Measurements from ENCODE around the gene ANKH.

The ANKH gene

DNA sequence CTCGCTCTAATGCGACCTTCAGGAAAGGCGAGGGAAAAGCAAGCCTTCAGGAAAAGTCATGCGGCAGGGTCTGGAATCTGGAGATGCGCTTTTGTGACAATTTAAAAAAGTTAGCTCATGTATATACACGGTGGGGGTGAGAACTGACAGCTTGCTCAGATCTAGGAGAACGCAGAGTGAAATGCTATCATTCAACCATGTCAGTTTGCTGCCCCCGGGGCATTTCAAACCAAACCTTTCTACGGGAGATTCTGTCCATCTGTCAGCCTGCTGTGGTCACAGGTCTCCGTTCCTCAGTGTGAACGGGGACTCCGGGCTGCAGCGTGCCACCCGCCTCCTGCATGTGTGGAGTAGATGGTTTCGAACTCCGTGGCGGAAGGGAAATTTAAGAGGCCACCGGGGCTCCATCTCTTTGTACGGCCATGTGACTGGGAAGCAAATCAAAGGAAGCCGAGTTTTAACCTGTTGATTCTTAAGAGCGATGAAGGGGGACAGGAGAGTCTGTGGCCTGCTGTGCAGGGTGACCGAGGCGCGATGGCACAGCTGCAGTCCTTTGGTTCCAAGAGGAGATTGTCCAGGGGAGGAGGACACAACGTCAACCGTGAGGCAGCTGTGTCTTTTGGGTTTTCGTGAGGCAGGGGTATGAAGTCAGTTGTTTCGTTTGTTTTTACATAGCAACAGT is 161.1 kb downstream of the ANKH start:
- no peak for DNase-seq

DNA sequence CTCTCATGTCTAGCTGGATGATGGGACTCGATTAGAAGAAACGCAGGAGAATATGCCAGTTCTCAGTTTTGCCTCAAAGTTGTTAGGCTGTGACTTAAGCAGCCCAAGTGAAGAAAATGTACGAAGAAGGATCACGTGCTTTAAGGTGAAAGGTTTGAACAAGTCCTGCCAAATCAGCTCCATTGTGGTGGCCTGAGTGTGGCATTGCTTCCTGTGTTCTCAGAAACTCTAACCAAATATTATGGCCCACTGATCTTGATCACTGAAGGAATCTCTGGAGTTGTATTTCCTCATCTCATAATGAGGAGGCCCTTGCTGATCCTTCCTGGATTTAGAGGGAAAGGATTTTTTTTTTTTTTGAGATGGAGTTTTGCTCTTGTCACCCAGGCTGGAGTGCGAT is 163.0 kb downstream of the ANKH start:
- DNase-seq = no peak

DNA sequence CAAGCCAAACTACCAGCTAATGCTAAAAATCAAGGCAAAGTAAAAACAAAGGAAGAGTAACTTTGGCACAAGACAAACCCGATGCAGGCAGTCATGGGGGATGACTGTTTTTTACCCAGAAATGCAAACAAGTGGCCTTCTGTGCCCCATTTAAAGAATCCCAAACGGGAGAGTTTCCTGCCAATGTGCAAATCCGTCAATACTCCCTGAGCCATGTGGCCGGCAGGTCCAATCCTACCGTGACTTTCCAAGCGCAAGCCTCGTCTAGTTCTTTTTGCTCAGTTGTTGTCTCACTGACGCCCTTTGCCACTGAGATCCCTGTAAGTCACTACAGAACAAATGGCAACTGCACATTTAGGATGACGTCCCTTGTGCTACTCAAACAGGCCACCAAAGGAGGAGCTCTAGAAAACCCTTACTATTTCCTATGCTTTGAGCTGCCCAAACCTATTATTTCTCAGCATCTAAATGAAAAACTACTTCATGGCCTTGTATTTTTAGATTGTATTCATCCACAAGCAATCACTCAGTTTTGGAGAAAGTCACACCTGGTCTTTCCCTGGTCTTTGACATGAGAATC is 163.7 kb downstream of the ANKH start:
- DNase-seq = no peak

DNA sequence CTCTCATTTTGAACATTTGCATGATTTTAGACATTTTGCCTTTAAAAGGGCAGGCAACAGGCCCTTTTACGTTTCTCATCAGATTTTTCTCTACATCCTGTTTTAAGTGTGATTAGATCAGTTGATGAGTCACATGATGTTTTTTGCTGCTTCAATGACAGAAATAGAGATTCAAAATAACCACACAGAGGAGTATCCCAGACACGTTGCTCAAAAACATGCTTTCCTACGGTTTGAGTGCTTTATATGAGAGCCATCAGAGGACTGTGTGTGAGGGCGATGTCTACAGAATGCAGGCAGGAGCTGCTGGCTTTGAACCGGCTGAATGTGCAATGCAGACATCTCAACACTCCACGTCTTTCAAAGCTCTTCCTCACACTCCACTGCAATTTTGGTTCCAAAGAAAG is 165.0 kb downstream of the ANKH start:
- DNase-seq = peak; percentile 66

DNA sequence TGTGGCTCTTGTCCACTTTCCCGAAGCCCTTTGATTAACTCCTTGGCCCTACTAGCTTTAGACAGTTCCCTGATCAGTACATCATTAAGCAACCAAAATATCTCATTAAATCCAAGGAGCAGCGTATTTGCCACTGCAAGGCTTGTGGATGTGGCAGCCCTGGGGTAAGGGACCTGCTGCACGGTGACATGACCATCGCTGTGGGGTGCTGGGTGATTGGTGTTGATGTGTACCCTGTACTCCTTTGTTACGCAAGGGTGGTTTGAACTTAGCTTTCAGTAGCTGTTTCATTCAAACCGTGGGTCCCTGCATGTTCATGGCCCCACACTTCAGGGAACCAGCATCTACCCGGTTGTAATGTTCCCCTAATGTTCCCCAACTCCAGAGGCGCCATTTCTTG is 166.0 kb downstream of the ANKH start:
- DNase-seq = no peak

DNA sequence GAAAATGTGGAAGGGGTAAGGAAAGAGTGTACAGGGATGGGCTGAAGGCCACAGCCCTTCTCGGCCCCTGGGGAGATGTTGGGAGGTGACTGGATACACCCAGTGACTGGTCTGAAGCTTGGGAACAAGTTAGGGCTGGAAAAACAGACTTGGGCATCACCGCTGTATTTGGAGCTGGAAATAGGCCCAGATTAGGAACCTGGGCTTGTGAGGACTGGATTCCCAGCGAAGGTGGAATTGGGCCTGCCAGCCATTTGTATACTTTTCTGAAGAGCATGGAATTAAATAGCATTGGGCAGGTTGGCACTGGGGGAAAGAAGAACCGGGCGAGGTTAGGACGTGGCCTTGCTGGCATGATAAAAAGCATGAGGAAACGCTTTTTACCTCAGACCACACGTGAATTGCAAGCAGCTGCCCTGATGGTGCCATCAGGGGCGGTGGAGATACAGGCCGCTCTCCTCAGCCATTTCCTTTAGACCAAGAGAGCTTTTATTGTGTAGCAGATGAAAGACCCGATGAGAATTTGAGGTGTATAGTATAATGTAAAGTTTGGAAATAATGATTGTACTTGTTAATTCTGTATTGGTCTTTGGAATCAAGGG is 169.2 kb downstream of the ANKH start:
- DNase-seq = no peak

DNA sequence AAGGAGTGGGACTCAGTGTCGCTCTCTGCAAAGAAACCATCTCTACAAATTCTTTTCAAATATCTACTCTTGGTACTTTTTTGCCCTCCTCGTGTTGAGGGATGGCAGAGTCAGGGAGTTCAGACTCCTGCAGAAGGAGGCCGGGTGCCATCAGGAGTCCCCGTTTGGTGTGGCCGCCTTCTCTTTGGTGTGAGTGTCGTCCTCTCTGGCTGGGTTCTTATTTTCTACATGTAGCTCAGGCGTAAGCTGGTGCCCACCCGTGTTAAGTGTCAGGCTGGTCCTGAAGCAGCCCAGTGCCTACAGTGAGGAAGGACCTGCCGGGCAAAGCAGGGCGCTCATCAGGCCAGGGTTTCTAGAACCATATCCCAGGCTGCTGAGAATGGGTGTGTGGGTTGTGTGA is 170.0 kb downstream of the ANKH start:
- DNase-seq = no peak

DNA sequence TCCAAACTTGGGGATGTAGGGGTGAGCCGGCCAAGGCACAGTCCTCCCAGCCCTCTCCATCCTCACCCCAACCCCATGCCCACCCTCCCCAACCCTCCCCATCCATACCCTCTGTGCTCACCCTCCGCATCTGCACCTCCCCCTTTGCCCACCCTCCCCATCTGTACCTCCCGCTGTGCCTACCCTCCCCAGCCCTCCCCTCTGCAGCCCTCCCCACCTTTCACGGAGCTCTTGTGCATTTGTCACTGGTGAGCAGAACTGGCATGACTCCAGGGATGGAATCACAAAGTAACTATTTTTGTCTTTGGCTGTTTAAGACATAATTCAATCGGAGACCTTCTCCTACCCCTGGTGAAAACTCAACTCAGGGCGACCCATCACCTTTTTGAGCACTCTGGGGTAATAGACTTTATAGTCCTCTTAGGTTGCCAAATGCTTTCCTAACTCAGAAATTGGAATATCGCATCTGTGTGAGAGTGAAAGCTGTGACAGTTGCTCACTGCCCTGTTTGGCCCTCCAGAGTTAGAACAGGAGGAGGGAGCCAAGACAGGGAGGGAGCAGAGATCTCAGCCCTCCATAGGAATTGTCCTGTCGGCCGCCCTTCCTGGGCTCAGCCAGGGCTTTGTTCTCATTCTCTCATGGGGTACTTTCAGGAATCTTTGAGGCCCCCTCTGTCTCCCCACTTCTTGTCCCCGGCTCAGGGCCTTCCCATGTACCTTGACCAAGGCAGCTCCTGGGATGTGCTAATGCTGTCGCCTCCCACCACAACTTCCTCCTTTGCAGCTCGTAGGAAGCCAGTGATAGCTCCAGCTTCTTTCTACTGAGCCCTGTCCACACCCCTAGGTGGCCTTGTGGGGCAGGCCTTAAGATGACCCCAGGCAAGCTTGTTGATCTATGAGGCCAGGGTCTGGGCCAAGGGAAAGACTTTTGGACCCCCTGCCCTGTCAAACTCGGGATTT is 170.8 kb downstream of the ANKH start:
- DNase-seq = no peak

DNA sequence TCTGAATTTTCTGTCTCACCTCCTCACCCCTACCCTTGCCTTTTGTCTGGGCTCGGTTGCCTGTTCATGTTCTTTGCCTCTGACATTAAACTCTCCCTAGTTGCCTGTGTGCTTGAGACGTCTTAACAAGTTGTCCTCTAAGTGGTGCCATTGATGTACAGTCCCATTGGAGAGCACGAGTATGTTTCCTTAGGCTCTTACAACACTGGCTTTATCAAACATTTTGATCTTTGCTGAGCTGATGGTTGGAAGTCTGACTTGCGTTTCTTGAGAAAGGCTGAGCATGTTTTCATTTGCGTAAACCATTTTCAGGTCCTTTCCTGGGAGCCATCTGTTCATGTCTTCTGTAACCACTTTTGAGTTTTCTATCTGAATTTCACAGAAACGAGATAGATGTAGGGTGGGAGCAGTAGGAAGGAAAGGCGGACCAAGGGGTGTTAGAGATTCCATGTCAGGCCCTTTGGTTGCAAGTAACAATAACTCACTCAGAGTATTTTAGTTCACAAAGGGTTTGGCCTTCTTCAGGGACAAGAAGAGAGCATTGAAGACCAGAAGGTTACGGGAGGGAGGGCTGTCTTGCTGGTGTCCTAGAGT is 171.7 kb downstream of the ANKH start:
- no peak for DNase-seq

DNA sequence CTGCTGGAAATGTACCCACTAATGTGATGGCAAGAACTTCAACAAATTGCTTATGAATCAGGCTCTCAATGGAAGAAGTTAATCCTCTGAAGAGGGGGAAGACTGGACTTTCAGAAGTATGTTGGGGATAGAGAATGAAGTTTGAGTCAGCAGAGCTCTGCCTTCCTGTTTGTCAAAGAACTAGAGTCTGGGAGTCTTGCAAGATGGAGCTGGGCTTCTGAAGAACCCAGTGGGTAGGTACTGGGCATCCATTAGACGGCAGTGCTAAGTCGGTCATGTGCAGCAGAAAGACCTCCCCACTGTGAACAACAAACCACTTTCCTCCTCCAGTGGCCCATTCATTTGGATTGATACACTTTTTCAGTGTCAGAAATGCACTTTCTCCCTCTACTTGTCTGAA is 172.4 kb downstream of the ANKH start:
- no peak for DNase-seq

DNA sequence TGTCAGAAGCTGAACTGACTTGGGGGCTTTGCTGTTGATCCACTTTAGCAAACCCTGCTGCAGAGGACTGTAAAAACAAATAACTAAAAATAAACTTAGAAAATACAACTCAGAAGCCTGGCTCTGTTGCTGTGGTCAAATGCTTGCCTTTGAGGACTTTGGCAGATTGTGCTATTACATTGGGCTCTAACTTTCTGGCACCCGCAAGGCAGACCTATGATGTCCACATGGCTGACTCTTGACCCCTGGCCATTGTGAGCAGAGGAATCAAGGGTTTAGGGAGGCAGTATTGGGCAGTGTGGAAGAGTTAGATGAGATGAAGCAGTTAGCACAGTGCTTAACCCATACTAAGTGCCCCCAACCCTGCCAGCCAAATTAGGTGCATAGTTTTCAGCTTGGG is 173.1 kb downstream of the ANKH start:
- no peak for DNase-seq

DNA sequence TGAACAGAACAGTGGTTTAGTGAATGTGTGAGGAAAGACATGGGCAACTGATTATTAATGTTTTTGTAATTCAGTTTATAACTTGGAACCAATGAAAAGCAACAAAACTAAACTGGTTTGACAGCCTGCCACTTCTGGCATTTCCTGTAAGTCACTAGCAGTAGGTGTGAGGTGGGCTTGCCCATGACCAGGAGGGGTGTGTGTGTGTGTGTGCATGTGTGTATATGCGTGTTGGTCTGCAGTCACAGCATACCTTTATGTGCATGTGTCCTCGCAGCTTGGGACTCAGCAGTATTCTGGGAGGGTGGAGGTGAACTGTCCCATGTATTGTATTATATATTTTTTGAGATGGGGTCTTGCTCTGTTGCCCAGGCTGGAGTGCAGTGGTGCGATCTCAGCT is 174.7 kb downstream of the ANKH start:
- no peak for DNase-seq

DNA sequence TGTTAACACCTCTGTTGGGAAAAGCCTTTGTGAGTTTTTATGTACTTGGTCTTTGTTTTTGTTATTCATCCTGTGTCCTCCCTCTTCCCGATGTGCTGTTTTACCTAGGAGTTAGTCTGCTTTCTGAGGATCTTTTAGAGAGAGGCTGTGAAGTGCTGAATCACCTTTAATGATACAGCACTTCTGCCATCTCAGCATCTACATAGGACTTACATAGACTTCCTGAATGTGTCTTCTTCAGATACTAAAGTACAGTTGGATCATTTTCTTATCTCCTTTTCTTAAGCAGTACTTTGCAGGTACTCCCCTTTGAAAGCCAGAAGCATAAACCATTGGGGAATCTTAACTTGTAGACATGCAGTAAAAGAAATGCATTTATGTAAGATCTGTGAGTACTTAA is 175.5 kb downstream of the ANKH start:
- DNase-seq = no peak

DNA sequence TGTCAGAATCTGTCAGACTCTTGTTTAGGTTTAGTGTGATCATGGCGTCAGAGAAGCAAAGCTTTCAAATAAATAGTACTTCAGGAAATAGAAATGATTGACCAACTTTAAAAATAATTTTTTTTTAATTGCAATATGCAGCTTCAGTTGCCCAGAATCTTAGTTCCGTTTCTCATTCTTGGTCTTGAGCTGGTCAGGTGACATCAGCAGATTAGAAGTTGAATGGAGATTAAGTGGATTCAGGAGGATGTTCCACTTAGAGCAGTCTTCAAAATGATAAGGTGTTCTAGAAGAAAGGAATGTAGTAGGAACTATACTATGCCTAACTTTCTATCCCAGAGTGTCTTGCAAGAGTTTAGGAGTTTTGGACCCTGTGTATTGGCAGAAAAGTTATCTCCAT is 176.4 kb downstream of the ANKH start:
- DNase-seq = no peak

DNA sequence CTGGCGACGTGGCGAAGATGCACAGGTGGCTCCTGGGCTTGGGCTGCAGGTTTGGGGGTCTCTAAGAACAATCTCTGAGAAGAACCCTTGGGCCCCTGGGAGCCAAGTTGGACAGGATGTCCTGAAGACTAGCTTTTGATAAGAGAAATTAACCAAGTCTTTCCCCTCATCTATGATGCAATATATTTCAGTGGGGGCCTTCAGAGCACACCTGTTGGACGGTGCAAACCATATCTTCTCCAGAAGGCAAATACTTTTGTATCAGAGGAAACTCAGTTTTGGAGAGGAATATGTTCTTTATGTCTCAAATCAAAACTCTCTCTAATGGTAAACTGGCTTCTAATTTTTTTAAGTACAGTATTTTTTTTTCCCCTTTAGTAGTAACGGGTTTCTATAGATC is 178.5 kb downstream of the ANKH start:
- no peak for DNase-seq

DNA sequence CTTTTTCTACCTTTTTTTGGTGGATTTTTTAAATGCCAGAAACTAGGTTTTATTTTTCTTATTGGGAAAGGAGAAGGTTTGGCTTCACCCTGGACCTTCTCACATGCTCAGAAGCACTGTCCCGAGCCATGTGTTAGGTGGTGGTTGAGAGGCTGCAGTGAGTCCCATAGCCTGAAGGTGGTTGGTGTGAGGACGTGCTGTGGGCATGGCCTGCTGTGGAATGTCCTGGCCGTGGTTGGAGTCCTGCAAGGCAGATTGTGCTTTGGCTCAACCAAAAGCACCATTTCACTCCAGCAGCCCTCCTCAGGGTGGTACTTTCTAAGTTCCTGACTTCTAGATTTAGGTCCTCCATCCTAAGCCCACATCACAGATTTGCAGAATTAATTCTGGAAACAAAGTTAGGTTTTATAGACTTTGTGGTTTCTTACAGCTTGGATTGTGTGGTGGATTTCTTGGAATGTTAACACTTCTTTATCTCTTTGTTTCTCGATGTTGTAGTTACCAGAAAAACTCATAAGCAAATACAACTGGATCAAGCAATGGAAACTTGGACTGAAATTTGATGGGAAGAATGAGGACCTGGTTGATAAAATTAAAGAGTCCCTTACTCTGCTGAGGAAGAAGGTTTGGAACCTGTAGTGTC is 184.4 kb downstream of the ANKH start:
- DNase-seq = no peak

DNA sequence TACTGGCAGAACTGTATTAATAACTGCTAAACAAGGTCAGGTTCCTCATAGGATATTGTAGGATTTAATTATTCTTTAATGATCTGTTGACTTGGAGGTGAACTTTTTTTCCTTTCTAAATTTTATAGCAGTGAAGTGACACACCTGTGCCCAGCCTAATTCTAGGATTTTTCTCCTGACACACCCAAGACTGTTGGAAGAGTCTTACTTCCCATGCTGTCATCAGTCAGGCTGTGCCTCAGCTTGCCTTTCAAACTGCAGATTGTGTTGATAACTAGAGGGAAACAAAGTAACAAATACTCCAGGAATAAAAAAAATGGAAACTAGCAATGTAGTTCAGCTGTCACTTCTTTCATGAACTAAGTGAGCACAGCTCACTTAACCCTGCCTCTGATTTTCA is 185.1 kb downstream of the ANKH start:
- DNase-seq = no peak

DNA sequence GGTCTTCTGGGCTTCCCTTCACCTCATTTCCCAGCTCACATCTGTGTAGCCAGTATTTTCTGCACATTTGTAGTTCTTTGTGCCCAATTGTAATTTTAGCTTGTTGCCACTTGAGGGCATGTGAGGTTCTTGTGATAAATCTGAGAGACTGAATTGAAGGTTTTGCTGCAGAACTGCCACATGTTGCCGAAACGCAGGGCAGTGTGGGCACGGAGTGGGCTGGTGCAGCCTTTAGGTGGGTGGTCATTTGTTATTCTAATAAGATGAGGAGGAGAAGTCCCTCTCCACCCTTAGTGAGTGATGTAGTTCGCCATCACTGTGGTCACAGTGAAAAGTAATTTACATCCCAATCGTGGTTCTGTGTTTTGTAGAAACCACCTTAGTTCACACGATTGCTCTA is 185.8 kb downstream of the ANKH start:
- DNase-seq = peak; percentile 71

DNA sequence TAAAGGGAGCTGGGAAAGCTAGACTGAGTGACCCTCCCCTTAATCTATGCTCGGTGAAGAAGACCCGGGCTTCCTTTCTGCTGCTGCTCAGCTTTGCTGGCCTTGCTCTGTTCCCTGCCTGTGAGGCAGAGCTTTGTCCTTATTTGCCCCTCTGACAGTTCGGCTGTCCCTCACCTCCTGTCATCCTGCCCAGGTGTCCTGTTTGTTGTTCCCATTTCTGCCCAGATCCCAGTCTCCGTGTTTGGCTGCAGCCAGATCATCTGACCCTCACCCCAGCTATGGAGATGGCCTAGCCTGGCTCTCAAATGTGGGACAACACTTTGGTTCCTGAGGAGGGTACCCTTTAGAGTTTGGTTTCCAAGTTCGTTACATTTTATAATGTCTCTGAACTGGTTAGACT is 186.8 kb downstream of the ANKH start:
- DNase-seq = no peak

DNA sequence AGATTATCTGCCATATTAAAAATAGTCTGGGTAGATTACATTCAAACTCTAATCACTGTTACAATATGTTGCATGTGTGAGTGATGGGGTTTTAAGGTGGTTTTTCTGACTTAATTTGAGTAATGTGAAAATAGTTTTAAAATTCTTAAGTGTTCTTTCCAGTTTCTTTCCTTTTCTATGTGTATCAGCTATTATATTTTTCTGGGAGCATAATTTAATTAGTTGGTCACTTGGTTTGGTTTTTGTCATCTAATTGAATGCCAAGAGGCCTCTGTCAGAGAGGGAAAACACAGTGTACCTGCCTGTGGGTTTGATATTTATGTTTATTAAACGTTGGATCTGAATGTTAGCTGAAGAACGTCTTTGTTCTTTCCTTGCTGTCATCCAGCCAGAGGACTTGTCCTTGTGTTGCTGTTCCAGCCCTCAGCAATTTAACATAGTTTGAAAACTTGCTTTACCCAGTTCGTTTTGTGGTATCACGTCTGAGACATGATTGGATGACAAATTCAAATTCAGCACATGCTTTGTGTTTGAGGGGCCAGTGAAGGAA is 187.6 kb downstream of the ANKH start:
- DNase-seq = no peak

DNA sequence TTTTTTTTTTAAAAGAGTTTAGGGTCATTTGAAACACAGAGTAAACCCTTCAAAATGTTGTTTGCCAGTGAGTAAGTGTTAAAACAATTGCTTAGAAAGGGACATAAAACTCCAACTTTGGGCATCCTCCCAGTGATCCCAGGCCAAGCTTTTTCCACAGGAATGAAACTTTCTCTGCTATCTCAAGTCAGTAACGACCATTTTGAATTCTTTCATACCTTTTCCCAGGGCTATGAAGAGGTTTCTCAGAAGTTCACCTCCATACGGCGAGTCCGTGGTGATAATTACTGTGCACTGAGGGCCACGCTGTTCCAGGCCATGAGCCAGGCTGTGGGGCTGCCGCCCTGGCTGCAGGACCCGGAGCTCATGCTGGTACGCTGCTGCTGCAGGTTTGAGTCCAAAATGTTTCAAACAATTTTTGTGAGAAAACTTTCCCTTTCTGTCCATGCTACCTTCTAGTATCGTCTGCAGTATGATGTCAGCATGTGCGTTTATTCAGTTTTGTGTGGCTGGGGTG is 190.3 kb downstream of the ANKH start:
- DNase-seq = no peak

DNA sequence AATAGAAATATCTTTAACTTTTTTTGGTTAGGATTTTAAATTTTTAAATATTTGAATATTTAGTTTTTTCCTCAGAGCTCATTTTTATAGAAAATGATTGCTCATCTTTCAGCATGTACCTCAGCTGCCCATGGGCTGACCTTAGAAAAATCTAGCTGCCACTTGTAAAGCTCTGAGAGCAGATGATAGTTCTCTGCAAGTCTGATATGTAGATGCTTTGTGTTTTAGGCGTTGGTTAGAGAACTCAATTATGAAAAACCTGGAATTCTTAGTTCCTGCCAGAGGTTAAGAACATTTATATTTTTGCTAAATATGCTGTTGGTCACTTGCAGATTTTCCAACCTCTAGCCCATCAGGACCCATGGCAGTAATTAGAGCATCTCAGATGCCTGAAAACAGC is 192.0 kb downstream of the ANKH start:
- no peak for DNase-seq
